IPS-18c (cell line): ENCODE data around the gene WDR59.

Experiments used
- H3K4me3 ChIP-seq: 2 replicates; pipeline ENCODE4 v1.7.0; 2013; ENCODE audit warnings: low read depth, mild to moderate bottlenecking, low read length, moderate library complexity; ENCODE audit not compliant: insufficient read depth
- H3K9me3 ChIP-seq: one replicate; pipeline ENCODE4 v1.6.1; 2013; ENCODE audit warnings: mild to moderate bottlenecking, low read length, moderate library complexity; ENCODE audit not compliant: control insufficient read depth, insufficient read depth

Gene WDR59

DNA sequence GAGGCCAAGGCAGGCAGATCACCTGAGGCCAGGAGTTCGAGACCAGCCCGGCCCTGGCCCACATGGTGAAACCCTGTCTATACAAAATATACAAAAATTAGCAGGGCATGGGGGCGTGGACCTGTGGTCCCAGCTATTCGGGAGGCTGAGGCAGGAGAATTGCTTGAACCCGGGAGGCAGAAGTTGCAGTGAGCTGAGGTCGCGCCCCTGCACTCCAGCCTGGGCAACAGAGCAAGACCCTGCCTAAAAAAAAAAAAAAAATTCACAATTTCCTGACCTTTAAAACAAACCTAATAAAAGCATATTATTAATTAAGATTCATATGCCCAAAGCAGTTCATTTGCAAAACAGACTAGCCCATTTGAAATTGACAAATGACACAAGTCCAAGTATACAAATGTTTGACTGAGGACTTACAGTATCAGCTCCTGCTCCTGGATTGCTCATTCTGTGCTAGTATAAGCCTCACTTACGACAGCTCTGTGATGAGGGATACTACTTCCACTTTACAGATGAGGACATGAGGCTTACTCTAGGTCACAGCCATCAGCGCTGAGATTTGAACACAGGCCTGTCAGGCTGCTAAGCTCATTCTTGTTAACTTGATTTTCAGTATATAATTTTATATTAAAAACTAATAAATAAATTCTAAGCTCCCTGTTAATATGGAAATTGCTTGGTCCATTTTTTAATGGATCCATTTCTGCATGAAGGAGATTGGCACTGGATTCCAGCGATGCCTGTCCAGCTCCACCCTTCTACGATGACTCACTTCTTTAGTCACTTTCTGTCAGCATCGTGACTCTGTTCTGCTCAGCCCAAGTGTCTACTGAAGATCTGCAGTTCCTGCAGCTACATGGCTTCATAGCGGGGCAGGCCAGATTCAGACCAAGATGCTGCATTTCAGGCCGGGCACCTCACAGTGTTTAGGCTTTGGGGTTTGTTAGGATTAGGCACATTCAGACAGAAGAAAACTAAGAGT is 88.2 kb downstream of the WDR59 start:
- no peaks in the 10 kb centered on the region for H3K9me3 ChIP-seq
- H3K4me3 ChIP-seq, result no peak overlapping the region

DNA sequence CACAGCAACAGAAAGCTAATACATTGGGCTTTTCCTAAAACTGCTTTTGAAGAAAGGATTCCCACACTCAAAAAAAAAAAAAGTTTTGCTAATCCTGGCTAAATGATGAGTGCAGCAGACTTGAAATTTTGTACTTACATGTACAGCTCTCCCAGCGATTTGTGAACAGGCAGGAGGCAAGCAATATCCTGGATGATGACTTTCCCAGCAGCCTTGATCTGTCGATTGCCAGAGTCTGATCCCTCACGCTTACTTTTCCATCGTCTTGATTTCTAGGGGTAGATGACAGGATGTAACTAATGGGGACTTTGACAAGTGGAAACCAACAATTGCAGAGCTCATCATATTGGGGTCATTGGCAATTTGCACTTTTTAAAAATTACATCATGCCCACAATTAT is 91.4 kb downstream of the WDR59 start:
- Histone ChIP-seq H3K9me3 (no peaks in the 10 kb centered on the region), H3K4me3 (no peak overlapping the region)

DNA sequence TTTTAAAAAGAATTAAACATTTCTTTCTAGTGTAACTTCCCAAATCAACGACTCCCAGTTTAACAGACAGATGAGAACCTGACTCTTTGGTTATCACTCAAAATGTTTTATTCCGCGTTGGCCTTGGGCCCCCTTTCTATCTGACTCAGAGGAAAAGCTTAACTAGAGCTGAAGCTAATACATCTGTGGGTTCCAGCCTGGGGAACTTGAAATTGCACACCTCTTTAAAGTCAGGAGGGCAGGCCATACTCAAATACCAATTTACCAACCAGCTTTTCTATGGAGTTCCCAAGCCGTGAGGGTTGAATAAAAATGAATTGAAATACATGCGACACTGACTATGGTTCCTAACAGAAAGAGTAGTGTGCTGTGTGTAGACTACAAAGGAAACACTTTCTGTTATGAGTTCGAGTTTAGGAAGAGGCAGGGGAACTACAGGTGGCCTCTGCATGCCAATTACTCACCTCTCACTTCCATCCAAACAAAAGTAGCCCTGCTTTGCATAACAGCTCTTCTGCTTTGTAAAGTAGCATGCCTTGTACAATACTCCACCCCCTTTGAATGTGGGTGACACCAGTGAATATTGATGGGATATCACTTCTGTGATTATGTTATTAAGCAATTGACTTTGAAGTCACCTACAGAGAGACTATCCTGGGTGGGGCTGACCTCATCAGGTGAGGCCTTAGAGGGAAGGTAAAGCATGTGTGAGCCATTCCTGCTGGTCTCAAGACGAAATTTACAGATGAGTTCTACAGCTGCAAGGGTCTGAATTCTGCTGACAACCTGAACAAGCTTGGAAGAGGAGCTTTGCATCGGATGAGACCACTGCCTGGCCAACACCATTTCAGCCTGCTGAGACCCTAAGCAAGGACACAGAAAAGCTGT is 92.1 kb downstream of the WDR59 start:
- Histone ChIP-seq H3K9me3 (no peaks in the 10 kb centered on the region), H3K4me3 (no peak overlapping the region)

DNA sequence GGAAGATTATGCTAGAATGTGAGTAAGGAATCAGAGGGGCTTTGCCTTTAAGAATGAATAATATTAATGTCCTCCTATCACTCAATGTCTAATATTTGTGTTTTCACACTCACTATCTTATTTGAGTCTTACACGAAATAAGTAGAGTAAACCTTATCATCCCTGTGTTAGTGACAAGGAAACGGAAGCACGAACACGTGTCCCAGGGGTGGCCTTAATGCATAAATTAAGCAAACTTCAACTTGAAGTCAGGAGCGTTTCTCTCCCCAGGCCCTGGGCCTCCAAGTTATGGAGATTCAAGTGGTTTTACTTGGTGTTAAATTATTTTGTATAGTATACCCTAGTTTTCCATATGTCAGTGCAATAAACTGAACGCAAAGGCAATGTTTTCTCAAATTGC is 96.0 kb downstream of the WDR59 start:
- Histone ChIP-seq H3K4me3 (no peak overlapping the region), H3K9me3 (no peaks in the 10 kb centered on the region)

DNA sequence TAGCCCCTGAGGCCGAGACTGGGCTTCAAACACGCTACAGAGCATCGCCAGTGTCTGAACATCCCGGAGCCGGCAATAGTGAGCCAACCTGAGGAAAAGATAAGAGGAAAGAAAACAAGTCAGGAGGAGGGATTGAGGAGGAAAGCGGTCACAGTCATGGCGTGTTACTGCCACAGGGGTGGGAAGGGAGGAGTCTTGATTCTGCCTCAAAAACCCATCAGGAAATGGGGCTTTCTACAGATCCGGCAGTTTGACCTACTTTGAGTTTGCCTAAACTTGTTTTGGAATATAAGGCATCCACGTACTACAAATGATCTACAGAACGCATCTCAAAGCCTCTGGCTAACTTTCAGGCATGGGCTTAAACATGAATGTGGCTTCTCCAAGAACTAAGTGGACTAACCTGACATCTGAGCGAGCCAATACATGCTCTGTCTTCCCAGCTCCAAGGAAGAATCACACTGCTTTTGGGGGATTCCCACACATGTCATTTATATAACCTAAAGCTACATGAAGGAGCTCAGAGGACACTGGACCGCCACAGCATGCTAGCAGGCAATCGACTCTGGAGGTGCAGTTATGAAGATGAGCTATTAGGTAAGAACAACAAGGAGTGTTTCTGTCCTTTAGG is 96.6 kb downstream of the WDR59 start:
- no peak overlapping the region for H3K4me3 ChIP-seq
- H3K9me3 ChIP-seq, result no peaks in the 10 kb centered on the region

DNA sequence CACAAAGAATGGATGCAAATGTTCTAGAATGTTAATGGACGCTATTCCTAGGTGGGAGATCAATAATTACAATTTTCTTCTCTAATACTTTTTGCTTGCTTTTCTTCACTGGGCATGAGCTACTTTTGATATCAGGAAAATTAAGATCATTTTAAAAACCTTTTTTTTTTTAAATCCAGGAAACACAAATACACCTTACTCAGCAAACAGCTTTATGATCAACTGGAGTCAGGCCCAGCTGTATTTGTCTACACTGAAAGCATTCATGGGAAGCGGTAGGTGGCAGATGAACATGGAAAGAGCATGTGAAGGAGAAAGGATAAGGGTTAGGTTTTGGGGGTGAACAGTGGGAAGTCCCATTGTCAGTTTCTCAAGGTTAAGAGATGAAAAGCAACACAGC is 97.8 kb downstream of the WDR59 start:
- no peaks in the 10 kb centered on the region for H3K9me3 ChIP-seq
- H3K4me3 ChIP-seq, result no peak overlapping the region

DNA sequence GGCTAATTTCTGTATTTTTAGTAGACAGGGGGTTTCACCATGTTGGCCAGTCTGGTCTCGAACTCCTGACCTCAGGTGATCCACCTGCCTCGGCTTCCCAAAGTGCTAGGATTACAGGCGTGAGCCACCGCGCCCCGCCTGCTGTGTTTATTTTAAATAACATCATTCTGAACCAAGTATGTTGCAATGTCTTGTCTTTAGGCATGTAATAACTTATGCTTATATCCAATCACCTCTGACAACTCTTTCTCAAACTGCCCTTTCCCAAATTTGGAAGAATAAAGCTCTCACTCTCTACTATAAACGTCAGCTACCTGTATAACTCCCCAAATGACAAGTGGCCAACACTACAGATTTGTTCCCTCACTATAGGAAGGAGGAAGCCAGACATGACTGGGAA is 107.2 kb downstream of the WDR59 start:
- Histone ChIP-seq H3K9me3 (no peaks in the 10 kb centered on the region), H3K4me3 (no peak overlapping the region)

DNA sequence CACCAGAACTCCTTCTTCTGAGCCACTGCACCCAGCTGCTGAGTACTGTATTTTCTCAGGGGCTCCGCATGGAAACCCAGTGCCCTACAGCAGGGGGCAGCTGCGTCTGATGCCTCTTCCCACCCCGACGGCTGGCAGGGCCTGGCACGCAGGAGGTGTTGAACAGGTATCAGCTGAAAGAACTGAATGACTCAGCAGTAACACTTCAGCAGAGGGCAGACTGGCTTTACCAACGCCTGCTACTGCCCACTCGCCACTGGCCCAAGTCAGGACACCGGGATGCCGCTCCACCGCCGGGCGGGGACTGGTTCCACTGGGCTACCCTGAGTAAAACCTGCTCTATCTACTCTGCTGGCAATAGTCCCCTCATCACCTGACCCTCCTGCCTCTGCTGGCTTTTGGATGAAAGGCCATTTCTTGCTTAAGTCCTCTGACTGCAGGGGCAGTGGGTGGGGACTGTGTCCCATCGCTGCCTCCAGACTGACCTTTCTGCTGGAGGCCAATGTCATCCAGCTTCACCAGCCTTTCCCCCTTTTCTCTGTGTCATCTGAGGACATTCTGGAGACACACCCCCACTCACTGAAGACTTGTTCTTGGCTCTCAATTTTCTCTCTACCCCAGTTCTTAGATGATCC is 109.9 kb downstream of the WDR59 start:
- Histone ChIP-seq H3K9me3 (no peaks in the 10 kb centered on the region), H3K4me3 (no peak overlapping the region)

DNA sequence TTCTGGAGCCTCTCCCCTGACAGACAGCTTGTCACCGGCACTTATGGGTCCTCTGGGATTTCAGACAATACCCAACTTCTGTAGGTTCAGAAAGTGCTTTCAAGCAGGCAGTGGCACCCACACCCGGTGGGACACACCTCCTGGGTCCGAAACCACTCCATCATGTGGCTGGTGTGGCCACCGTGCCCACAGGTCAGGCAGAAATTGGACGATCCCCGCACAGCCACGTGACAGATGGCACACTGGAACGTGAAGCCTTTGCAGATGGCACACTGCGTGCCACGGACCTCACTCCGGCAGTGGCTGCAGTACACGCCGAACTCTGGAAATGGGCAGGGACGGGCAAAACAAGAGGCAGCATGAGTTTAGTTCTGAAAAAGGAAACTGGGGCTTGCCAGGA is 110.8 kb downstream of the WDR59 start:
- H3K9me3 ChIP-seq, result no peaks in the 10 kb centered on the region
- H3K4me3 ChIP-seq, result no peak overlapping the region

DNA sequence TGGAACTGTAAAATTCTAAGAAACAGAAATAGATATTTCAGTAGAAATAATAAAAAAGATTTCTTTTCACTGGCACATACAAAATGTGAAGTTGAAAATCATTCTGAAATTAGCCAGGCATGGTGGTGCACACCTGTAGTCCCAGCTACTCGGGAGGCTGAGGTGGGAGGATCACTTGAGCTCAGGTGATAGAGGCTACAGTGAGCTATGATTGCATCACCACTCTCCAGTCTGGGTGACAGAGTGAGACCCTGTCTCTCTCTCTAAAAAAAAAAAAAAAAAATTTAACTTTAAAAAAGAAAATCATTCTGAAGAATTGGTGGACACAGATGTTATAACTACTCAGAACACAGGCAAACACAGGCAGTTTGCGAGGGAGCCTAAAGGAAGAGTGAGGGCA is 112.6 kb downstream of the WDR59 start:
- Histone ChIP-seq H3K9me3 (no peaks in the 10 kb centered on the region), H3K4me3 (no peak overlapping the region)

DNA sequence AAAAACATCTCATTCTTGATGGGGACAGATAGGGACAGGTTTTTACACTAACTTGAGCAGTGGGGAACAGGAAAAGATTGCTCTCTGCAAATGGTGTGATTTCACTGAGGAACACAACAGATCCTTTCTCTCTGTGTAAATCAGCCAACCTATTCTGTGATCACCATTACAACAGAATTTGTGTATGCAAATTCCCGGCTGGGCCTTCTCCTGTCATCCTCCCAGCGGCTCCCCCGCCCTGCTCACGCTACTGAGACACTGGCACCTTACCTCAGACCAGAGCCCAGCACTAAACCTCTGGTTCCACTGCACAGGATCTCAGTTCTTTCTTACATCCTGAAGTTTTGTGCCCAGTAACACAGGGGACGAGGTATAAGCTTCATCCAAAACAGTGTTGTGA is 113.3 kb downstream of the WDR59 start:
- H3K4me3 ChIP-seq, result no peak overlapping the region
- H3K9me3 ChIP-seq, result no peaks in the 10 kb centered on the region

DNA sequence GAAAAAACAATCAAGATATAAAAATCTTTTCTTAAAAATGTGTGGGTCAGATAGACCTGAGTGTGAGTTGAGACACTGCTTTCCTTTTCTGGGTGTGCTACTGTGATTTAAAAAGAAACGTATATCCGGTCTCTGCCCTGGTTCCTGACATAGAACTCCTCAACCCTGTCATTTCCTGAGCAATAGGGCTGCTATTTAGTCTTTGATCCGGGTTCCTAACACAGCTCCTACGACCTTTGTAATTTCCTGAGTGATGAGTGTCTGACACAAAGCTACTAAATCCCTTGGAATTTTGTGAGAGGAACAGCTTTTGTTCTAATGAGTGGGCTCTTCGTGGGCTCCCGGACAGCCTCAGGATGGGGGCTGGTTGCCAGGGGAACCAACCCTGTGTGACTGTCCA is 116.4 kb downstream of the WDR59 start:
- Histone ChIP-seq H3K4me3 (no peak overlapping the region), H3K9me3 (no peaks in the 10 kb centered on the region)

DNA sequence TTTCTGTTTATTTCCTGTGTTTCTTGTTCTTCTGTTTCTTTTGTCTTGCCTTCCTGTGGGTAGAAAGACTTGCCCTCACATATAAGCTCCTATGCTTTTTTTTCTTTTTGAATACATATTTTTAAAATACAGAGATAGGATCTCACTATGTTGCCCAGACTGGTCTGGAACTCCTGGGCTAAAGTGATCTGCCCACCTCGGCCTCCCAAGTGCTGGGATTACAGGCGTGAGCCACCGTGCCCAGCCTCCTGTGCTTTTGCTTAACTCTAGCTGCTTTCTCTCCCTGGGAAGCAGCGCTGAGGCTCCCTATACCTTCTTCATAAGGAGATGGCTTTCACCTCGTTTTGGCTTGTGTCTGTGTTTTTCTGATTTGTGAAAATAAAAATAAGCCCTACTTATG is 116.9 kb downstream of the WDR59 start:
- no peaks in the 10 kb centered on the region for H3K9me3 ChIP-seq
- no peak overlapping the region for H3K4me3 ChIP-seq

DNA sequence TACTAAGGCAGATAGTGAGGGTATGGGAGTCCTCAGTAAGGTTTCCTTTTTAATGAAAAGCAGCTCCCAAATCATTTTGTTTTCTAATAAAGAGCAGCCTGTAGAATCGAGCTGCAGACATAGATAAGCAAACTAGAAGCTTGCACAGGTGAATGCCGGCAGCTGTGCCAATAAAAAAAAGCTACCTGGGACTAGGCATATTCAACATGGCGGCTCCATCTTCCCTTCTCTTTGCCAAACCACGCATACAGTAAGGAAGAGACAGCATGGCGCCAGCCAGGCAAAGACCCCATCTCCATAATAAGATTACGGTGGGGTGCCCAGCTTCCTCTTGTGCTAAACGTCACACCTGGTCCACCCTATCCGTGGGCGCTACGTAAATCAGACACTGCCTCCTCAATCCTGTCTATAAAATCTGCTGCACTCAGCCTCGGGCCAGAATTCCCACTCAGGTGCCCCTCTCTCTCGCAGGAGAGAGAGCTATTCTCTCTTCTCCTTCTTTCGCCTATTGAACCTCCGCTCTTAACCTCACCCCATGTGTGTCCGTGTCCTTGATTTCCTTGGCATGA is 117.6 kb downstream of the WDR59 start:
- H3K4me3 ChIP-seq, result no peak overlapping the region

DNA sequence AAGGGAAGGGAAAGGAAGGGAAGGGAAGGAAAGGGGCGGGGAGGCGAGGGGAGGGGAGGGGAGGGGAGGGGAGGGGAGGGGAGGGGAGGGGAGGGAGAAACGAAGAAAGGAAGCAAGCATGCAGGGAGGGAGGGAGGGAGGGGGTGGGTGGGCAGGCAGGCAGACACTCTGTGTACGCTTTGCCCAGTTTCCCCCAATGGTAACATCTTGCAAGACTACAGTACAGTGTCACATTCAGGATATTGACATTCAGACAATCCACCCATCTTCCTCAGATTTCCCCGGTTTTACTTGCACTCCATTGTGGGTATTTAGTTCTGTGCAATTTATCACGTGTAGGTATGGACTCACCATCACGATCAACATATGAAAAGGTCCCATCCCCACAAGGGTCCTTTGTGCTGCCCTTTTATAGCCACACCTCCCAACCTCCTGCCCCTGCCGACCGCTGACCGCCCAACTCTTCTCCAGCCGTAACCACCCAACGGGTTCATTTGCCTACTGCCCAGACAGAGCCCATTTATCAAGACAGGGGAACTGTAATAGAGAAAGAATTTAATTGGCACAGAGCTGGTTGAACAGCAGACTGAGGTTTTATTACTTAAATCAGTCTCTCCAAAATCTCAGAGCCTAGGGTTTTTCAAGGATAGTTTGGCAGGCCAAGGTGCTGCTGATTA is 118.9 kb downstream of the WDR59 start:
- no peak overlapping the region for H3K4me3 ChIP-seq
- no peaks in the 10 kb centered on the region for H3K9me3 ChIP-seq

More for the DNA sequence above, 117.6 kb downstream of the WDR59 start:
- no peaks in the 10 kb centered on the region for H3K9me3 ChIP-seq

DNA sequence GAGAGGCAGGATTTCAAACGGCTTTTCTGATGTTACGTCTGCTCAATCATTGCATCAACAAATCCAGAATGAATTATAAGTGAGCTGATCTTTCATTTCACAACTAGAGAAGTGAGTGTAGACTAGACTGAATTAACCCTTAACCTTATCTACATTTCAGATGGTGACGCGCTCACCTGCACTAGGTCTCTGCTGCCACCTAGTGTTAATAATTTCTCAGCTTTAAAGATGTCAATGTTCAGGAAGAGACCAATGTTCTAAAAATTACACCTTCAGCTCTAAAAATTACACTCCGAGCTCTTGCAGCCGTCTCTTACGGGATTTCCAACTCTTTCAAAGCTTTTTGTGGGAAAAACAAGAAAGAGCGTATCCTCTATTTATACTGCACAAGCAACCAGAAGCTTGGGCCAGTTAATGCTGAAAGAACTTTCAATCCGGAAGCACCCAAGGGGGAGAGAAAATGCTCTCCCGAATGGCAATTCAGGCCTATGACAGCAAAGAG is 122.1 kb downstream of the WDR59 start:
- H3K4me3 ChIP-seq, result no peak overlapping the region

More for the DNA sequence above, 122.1 kb downstream of the WDR59 start:
- no peaks in the 10 kb centered on the region for H3K9me3 ChIP-seq
